GM13976 (cell line): ENCODE results near the gene CCDC69.

Source experiments
- DNase-seq: peaks from one replicate; pipeline ENCODE4 v3.0.0; 2012; ENCODE audit warnings: low spot score
- CTCF ChIP-seq: IDR thresholded peaks from 2 replicates; pipeline ENCODE4 v1.5.1; 2012; ENCODE audit warnings: borderline replicate concordance, mild to moderate bottlenecking; ENCODE audit not compliant: insufficient read depth; ENCODE audit errors: extremely low read depth, missing control alignments, control extremely low read depth
- in situ Hi-C: fragments of 300-500 bp; cut with MboI; formaldehyde crosslinking; loops from one replicate; pipeline ENCODE4 v1.12.0; 2022; ENCODE audit warnings: low sequenced_read_pairs, mixed read lengths, inconsistent platforms; ENCODE audit not compliant: unreplicated experiment

CCDC69 gene

DNA sequence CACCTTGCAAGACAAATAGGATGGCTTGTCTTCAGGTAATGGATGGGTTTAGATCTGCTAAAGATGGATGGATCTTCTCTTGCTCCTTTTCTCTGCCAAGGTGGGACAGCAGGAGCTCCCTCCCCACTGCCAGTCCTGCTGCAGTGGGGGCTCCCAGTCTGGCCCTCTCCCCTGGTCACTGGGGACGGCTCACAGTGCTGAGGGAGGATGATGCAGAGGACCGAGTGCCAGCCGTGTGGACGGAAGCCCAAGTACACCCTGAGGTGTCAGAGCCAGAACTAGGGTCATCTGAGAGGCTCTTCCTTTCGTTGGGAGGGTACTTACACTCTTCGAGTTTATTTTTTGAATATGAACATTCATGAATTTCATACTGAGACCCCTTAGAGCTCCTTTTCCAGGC lies 5.7 kb downstream of the CCDC69 start:
- no peak for DNase-seq
- TF ChIP-seq CTCF = no peak
- in situ Hi-C loops = no loop called here

DNA sequence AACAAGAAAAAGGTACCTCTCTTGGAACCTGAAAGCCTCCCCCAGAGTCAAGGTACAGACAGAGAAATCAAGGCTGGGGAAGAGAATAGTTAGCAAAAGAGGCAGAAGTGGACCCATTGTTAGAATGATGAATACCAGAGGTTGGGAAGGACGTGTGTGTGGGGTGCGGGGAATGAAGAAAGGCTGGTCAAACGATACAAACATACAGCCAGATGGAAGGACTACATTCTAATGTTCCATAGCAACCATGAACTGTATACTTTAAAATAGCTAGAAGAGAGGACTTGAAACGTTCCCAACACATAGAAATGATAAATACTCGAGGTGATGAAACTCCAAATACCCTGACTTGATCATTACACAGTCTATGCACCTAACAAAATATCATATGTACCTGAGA lies 7.1 kb downstream of the CCDC69 start:
- TF ChIP-seq CTCF = no peak
- no peak for DNase-seq
- in situ Hi-C loops = no loop called here

DNA sequence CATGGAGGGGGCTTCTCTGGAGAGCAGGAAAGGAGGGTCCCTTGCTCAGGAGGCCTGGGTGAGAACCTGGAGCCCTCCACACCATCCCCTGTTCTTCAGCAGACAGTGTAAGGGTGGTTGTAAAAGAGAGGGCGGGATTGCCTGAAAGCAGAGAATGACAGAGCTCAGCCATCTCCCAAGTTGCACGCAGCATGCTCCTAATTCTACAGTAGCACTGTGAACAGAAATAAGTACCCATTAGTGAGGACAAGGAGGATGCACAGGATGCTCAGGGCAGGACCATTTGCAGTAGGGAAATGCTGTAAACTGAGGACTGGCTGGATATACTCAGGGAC lies 8.4 kb downstream of the CCDC69 start:
- TF ChIP-seq CTCF = no peak
- DNase-seq = no peak
- in situ Hi-C loops = no loop called here

DNA sequence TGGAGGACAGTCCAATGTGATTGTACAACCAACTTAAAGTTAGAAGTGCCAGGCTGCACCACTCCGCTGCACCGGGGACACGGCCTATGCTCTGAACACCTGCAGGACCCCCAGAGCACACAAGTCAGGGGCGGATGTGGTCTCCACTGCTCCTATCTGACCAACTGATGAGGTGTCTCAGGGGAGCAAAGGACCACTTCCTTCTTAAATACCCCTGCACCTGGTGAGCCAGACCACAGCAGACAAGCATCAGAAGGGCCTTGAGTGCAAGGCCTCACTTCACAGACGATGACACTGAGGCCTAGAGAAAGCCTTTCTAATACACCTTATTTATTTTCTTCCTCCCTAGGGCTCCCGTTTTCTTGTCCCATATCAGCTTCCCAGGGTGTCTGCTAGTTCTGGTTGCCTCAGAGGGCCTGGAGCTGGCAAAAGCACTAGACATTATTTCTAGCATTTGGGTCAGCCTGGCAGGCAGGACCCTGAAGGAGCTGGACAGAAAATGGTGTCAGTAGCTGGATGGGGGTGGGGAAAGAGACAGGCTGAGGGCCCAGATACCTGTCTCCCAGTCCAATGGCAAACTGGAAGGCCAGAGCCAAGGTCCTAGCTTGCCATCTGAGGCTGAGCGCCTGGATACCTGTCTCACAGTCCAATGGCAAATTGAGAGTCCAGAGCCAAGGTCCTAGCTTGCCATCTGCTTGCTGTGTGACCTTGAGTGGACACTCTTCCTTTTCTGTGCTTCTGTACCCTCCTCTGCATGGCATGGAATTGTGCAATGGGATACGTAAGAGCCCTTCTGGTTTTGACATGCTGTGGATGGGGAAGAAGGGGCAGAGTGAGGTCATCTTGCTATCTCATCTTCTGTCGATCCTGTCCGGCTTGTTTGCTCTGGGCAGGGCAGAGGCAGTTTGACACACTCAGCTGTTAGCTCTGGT lies 9.0 kb downstream of the CCDC69 start:
- DNase-seq = peak; percentile 69
- TF ChIP-seq CTCF = no peak
- in situ Hi-C loops = no loop called here

DNA sequence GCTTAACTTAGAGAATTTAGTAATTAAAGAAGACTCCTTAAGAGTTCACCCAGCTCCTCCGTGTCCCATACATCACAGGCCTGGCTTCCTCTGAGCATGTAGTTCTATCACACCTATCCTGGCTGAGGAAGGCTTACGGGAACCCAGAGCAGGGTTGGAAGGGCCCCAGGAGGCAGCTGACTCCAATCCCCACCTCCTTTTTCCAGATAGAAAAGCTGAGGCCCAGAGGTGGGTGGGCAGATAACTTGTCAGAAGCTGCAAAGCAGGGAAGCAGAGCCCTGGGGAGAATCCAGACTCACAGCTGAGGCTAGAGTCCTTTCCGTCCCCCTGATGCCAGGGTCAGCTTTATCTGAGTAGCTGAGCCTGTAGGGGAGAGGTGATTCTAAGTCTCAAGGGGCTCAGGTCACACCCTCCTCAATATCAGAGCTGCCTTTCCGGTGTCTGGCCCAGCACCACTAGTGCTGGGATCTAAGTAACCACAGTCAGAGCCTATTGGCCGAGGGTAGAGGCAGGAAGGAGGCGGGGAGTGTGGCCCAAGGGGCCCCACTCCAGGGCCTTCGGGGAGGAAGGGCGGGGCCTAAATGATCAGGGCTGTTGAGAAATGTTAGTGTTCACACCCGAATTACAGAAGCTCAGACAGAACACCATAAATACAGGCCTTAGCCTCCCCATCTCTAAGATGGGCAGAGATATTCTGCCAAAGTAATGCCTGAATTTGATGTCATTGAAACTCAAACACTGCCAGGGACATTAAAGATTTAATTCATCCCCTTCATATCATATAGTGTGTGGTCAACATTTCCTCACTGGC lies 9.9 kb downstream of the CCDC69 start:
- peak; percentile 89 for DNase-seq
- TF ChIP-seq CTCF = no peak
- in situ Hi-C loops = no loop called here

GRCh38 chr5:151212406-151212798 lies 11.5 kb downstream of the CCDC69 start:
- in situ Hi-C loops = no loop called here
- DNase-seq = peak; percentile 35
- no peak for TF ChIP-seq CTCF
